ENCODE data around the gene LRCH4. TPM values are rescaled to one million over a fixed set of nuclear protein-coding genes. Genes with fewer than 3 reads are reported as not detected.

The LRCH4 gene
- total and polyA plus RNA-seq, 2 of the 8 experiments (the other 6 are each of a cell fraction or from before 2014, with no cell fraction given) = 15.5 to 36.6 TPM

- peaks cover 10% of the 10 kb centered on the region for H3K23me2 ChIP-seq (ENCODE audit: low read depth, low read length)
- no peak overlapping the region for H2AFZ ChIP-seq (ENCODE audit: low read length)
These were observed 2.5 kb upstream of the LRCH4 start for GRCh38 chr7:100588438-100588837.

More at GRCh38 chr7:100588438-100588837, 2.5 kb upstream of the LRCH4 start:
- Histone ChIP-seq H3K9ac (replicated peaks in 1 of 4; ENCODE audit: extremely low read depth in 1 of 4, low read depth in 3 of 4, low read length in 3 of 4) (no peak overlapping the region), H3K36me3 (ENCODE audit: control insufficient read depth in 2 of 4, insufficient read depth in 4 of 4, low read length in 3 of 4) (no peaks in the 10 kb centered on the region), H3K4me2 (ENCODE audit: insufficient read depth in 1 of 2, low read depth in 2 of 2, low read length in 2 of 2) (no peak overlapping the region), H2BK20ac (ENCODE audit: low read length) (no peak overlapping the region), H2AK5ac (ENCODE audit: low read depth, low read length) (no peak overlapping the region), H3K56ac (replicated peaks; ENCODE audit: insufficient read length, low read depth, low read length) (no peak overlapping the region), H3K18ac (ENCODE audit: extremely low read depth, low read length) (no peak overlapping the region), H2BK5ac (ENCODE audit: low read depth, low read length) (no peak overlapping the region), H3K4ac (replicated peaks; ENCODE audit: insufficient read length, low read depth, low read length) (no peak overlapping the region), H3K79me2 (ENCODE audit: control insufficient read depth in 1 of 2, insufficient read depth in 2 of 2, low read length in 2 of 2) (peaks cover 0 to 7% of the 10 kb centered on the region in 2 experiments; a peak in 1 of 4 replicates), H2BK120ac (replicated peaks; ENCODE audit: low read depth, low read length) (no peak overlapping the region), H3K23ac (ENCODE audit: insufficient read length) (no peak overlapping the region), H3K14ac (ENCODE audit: insufficient read length) (no peak overlapping the region), H3K4me3 (ENCODE audit: extremely low read depth in 1 of 4, insufficient read depth in 2 of 4, low read depth in 3 of 4, low read length in 4 of 4) (no peak overlapping the region), H2BK15ac (ENCODE audit: low read length) (no peak overlapping the region), H4K8ac (ENCODE audit: extremely low read depth, insufficient read depth, low read length) (no peak overlapping the region; the same call in 1 of the 2 replicates), H4K20me1 (replicated peaks in 1 of 2; ENCODE audit: control insufficient read depth in 1 of 2, insufficient read depth in 2 of 2, low read length in 2 of 2) (peaks cover 0 to 4% of the 10 kb centered on the region in 2 experiments), H3K27me3 (replicated peaks in 1 of 4; ENCODE audit: control insufficient read depth in 3 of 4, extremely low read depth in 1 of 4, insufficient read depth in 3 of 4, low read length in 3 of 4) (peaks cover 0 to 2% (median under 1%) of the 10 kb centered on the region in 4 experiments; a peak in 3 of 7 replicates), H3K9me3 (ENCODE audit: insufficient read depth in 2 of 2, low read depth in 1 of 2, low read length in 1 of 2) (no peaks in the 10 kb centered on the region), H4K5ac (ENCODE audit: insufficient read length, low read depth, low read length) (no peak overlapping the region), H3K27ac (ENCODE audit: low read depth, low read length) (no peak overlapping the region), H2BK12ac (ENCODE audit: low read depth, low read length) (no peak overlapping the region), H3K4me1 (replicated peaks in 1 of 4; ENCODE audit: control insufficient read depth in 3 of 4, insufficient read depth in 4 of 4, low read length in 3 of 4) (peaks cover 0 to 28% (median 18%) of the 10 kb centered on the region in 4 experiments; a peak in 6 of 7 replicates), H3K79me1 (ENCODE audit: low read depth, low read length) (no peaks in the 10 kb centered on the region; the same call in 1 of the 2 replicates), H4K91ac (replicated peaks; ENCODE audit: insufficient read length, low read length) (no peak overlapping the region)
- TF ChIP-seq TCF12 (IDR thresholded peaks at IDR 0.05; ENCODE audit: low read depth, low read length) (no peak), BRCA1 (IDR thresholded peaks at IDR 0.05; ENCODE audit: low read depth, low read length) (no peak), CTCF (IDR thresholded peaks at IDR 0.05; ENCODE audit: control extremely low read depth in 1 of 3, insufficient read depth in 1 of 3, low read depth in 1 of 3, low read length in 3 of 3) (peak in 1 of 3 experiments; percentile 6; a peak in 1 of 4 replicates), MAX (IDR thresholded peaks at IDR 0.05) (no peak), RAD21 (IDR thresholded peaks at IDR 0.05 in 1 of 2, conservative IDR thresholded peaks at IDR 0.05 in 1 of 2; ENCODE audit: low read depth in 2 of 2, low read length in 2 of 2) (peak in 1 of 2 experiments; percentile 22; a peak in 1 of 4 replicates)
- ChIA-PET CTCF (ENCODE audit: partially characterized antibody) (interaction anchor here (0.6 to 11.4 kb wide), 21 partner anchors 11 to 1830 kb away, joined by 3 to 171 read pairs (median 5); partner anchors contain the start of genes MOSPD3 and PCOLCE), POLR2A (ENCODE audit: partially characterized antibody) (interaction anchor here (0.6 to 10.0 kb wide), 9 partner anchors 9 to 159 kb away, joined by 3 to 172 read pairs (median 3); partner anchors contain the start of genes MEPCE, MOSPD3, PCOLCE and ZCWPW1)
- no peak for FAIRE-seq
- DNase-seq (ENCODE audit: low read depth in 1 of 2, low spot score in 2 of 2) = no peak
- WGBS, 2 experiments (ENCODE audit: extremely low coverage in 1 of 2, insufficient coverage in 1 of 2, insufficient read length in 1 of 2, insufficient replicate concordance in 2 of 2, low coverage in 1 of 2, low lambda C conversion rate in 2 of 2, missing lambda C conversion rate in 1 of 2) = 81% methylated on average over 1 of the region's 1 CpG; no CpG with 5 or more reads in 1 of the 2 experiments

Measured in H1 (cell line).